ENCODE results near the gene ATP5ME. TPM values are rescaled to one million over a fixed set of nuclear protein-coding genes. Genes with fewer than 3 reads are reported as not detected.

ATP5ME gene
- total and polyA plus RNA-seq, 3 donors from 2014 or later = 123 to 299 (median 139) TPM

GRCh38 chr4:680551-680927 lies 6.5 kb upstream of the ATP5ME start:
- WGBS, 2 donors = 32 to 47% methylated on average over 4 to 17 of the region's 17 CpGs
- H3K4me1 ChIP-seq = peaks cover 25% of the 10 kb centered on the region
- DNase-seq = no peak
- H3K9me3 ChIP-seq = no peaks in the 10 kb centered on the region
- H3K36me3 ChIP-seq (ENCODE audit: low read depth, missing control alignments) = no peaks in the 10 kb centered on the region
- no peaks in the 10 kb centered on the region for H3K27me3 ChIP-seq
- TF ChIP-seq POLR2A (IDR thresholded peaks at IDR 0.05) = no peak
- no peak overlapping the region for H3K27ac ChIP-seq
- intact Hi-C loops (cut with DNase I; ENCODE audit: low total_unique reads) = no loop called here
- H3K4me3 ChIP-seq = no peak overlapping the region

- WGBS, 2 donors = 76 to 81% methylated on average over 9 of the region's 9 CpGs
Observed at GRCh38 chr4:680091-680490, 6.0 kb upstream of the ATP5ME start.

GRCh38 chr4:679629-680028 lies 5.6 kb upstream of the ATP5ME start:
- TF ChIP-seq POLR2A (IDR thresholded peaks at IDR 0.05) = no peak
- TF ChIP-seq, protein P1, sequence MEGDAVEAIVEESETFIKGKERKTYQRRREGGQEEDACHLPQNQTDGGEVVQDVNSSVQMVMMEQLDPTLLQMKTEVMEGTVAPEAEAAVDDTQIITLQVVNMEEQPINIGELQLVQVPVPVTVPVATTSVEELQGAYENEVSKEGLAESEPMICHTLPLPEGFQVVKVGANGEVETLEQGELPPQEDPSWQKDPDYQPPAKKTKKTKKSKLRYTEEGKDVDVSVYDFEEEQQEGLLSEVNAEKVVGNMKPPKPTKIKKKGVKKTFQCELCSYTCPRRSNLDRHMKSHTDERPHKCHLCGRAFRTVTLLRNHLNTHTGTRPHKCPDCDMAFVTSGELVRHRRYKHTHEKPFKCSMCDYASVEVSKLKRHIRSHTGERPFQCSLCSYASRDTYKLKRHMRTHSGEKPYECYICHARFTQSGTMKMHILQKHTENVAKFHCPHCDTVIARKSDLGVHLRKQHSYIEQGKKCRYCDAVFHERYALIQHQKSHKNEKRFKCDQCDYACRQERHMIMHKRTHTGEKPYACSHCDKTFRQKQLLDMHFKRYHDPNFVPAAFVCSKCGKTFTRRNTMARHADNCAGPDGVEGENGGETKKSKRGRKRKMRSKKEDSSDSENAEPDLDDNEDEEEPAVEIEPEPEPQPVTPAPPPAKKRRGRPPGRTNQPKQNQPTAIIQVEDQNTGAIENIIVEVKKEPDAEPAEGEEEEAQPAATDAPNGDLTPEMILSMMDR (IDR thresholded peaks at IDR 0.05) = no peak
- H3K27ac ChIP-seq = no peak overlapping the region
- DNase-seq = no peak
- no peaks in the 10 kb centered on the region for H3K27me3 ChIP-seq
- no peak overlapping the region for H3K4me3 ChIP-seq
- H3K9me3 ChIP-seq = no peaks in the 10 kb centered on the region
- peaks cover 30% of the 10 kb centered on the region for H3K4me1 ChIP-seq
- 84 to 85% methylated on average over 11 of the region's 11 CpGs for WGBS, 2 donors
- H3K36me3 ChIP-seq (ENCODE audit: low read depth, missing control alignments) = no peaks in the 10 kb centered on the region
- intact Hi-C loops (cut with DNase I; ENCODE audit: low total_unique reads) = no loop called here

More at GRCh38 chr4:680091-680490, 6.0 kb upstream of the ATP5ME start:
- Histone ChIP-seq H3K9me3 (no peaks in the 10 kb centered on the region), H3K27ac (no peak overlapping the region), H3K36me3 (ENCODE audit: low read depth, missing control alignments) (no peaks in the 10 kb centered on the region), H3K4me1 (peaks cover 29% of the 10 kb centered on the region), H3K4me3 (no peak overlapping the region), H3K27me3 (no peaks in the 10 kb centered on the region)
- intact Hi-C loops (cut with DNase I; ENCODE audit: low total_unique reads) = no loop called here
- DNase-seq = no peak
- no peak for TF ChIP-seq POLR2A (IDR thresholded peaks at IDR 0.05)
- TF ChIP-seq, protein P1 (IDR thresholded peaks at IDR 0.05) = no peak

DNA sequence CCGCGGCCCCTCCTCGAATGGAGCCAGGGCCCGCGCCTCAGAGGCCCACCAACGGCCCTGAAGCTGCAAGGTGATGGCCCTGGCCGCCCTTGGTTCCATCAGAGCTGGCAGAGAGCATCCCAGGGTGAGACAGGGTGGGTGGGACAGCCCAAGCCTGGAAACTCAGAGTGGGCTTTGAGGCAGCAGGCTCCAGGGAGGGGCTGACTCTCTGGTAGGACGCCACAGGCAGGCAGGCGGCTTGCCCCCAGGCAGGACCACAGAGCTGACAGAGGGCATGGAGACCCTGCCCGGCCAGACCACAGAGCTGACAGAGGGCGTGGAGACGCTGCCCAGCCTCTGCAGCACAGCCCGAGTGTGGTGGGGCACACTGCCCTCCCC lies 5.0 kb upstream of the ATP5ME start:
- WGBS, 2 donors = 80 to 90% methylated on average over 2 to 13 of the region's 13 CpGs

GRCh38 chr4:678331-679103 lies 4.4 kb upstream of the ATP5ME start:
- intact Hi-C loops (cut with DNase I; ENCODE audit: low total_unique reads) = no loop called here
- Histone ChIP-seq H3K9me3 (no peaks in the 10 kb centered on the region), H3K36me3 (ENCODE audit: low read depth, missing control alignments) (no peaks in the 10 kb centered on the region), H3K4me1 (peaks cover 28% of the 10 kb centered on the region), H3K4me3 (no peak overlapping the region), H3K27ac (no peak overlapping the region), H3K27me3 (no peaks in the 10 kb centered on the region)
- no peak for DNase-seq
- 70 to 86% methylated on average over 5 to 14 of the region's 14 CpGs for WGBS, 2 donors
- TF ChIP-seq, protein P1 (IDR thresholded peaks at IDR 0.05) = no peak
- TF ChIP-seq POLR2A (IDR thresholded peaks at IDR 0.05) = no peak

More for the DNA sequence above, 5.0 kb upstream of the ATP5ME start:
- no peak overlapping the region for H3K4me3 ChIP-seq
- no peaks in the 10 kb centered on the region for H3K9me3 ChIP-seq
- H3K27me3 ChIP-seq = no peaks in the 10 kb centered on the region
- peaks cover 30% of the 10 kb centered on the region for H3K4me1 ChIP-seq
- intact Hi-C loops (cut with DNase I; ENCODE audit: low total_unique reads) = no loop called here
- no peak for TF ChIP-seq POLR2A (IDR thresholded peaks at IDR 0.05)
- TF ChIP-seq, protein P1 (IDR thresholded peaks at IDR 0.05) = no peak
- H3K36me3 ChIP-seq (ENCODE audit: low read depth, missing control alignments) = no peaks in the 10 kb centered on the region
- H3K27ac ChIP-seq = no peak overlapping the region
- DNase-seq = no peak
